GM19372 (cell line): ENCODE data around the gene NOP14.
"Not testable (repeated sequence)": the region's sequence is repeated elsewhere in the genome, so short reads cannot be mapped to it uniquely, and the experiment has no call there.

Experiments used
- ATAC-seq: cut with Tn5 transposase; IDR thresholded peaks from one replicate; pipeline ENCODE4 v1.9.1; 2021; ENCODE audit warnings: mild to moderate bottlenecking, low read depth, moderate library complexity; ENCODE audit not compliant: unreplicated experiment

The NOP14 gene

DNA sequence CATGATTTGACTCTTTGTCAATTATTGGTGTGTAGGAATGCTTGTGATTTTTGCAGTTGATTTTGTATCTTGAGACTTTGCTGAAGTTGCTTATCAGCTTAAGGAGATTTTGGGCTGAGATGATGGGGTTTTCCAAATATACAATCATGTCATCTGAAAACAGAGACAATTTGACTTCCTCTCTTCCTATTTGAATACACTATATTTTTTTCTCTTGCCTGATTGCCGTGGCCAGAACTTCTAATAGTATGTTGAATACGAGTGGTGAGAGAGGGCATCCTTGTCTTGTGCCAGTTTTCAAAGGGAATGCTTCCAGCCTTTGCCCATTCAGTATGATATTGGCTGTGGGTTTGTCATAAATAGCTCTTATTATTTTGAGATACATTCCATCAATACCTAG lies 44.9 kb downstream of the NOP14 start:
- ATAC-seq = not testable (repeated sequence)

DNA sequence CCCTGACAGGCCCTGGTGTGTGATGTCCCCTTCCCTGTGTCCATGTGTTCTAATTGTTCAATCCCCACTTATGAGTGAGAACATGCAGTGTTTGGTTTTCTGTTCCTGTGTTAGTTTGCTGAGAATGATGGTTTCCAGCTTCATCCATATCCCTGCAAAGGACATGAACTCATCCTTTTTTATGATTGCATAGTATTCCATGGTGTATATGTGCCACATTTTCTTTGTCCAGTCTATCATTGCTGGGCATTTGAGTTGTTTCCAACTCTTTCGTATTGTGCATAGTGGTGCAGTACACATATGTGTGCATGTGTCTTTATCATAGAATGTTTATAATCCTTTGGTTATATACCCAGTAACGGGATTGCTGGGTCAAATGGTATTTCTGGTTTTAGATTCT lies 46.5 kb downstream of the NOP14 start:
- not testable (repeated sequence) for ATAC-seq

GRCh38 chr4:2915789-2916188 lies 47.4 kb downstream of the NOP14 start:
- no peak for ATAC-seq

DNA sequence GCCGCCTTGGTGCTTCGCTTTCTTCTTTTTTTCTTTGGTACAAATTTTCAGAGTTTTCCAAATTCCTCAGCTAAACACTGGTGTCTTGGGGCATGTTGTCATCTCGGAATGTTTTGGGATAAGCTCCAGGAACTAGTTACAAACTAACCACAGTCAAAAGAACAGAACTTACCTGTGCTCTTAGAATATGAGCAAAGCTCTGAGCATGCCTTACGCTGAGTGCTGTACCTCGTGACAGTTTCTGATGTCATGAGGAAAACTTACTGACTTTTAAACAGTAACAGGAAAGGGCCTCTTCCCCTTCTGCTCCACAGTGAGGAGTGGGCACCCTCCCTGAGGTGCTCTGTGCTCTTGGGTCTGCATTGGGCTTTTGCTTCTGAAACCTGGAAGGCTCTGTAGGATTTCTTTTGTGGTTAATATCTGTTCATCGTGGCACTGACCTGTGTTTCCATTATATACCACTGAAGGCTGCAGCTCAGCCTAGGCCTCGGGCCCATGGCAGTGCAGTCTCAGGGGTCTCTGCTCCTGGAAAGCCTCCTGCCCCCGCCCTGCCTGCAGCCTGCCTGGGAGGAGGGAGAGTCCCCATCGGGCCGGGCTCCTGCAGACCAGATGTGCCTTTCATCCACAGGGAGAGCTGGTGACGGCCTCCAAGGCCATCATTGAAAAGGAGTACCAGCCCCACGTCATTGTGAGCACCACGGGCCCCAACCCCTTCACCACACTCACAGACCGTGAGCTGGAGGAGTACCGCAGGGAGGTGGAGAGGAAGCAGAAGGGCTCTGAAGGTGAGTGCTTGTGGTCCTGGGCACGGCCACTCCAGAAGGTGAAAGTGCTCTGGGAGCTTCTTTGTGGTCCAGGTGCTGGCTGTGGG lies 48.7 kb downstream of the NOP14 start:
- ATAC-seq = no peak

DNA sequence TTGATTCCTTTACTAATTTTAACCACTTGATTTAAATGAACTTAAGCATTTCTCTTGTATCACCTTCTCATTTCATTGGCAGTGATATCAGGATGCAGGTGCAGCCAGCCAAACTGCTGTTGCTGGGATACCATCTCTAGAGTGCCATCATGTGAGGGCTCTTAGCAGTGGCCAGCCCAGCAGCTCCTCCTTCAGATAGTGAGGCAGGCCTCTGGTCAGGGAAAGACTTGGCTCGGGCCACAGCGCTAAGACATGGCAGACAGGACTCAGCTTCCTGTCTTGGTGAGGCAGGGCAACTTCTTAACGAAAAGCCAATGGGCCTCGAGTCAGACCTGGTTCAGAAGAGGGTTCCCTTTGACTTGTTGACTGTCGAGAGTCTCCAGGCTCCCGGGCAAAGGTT lies 50.0 kb downstream of the NOP14 start:
- ATAC-seq = no peak

DNA sequence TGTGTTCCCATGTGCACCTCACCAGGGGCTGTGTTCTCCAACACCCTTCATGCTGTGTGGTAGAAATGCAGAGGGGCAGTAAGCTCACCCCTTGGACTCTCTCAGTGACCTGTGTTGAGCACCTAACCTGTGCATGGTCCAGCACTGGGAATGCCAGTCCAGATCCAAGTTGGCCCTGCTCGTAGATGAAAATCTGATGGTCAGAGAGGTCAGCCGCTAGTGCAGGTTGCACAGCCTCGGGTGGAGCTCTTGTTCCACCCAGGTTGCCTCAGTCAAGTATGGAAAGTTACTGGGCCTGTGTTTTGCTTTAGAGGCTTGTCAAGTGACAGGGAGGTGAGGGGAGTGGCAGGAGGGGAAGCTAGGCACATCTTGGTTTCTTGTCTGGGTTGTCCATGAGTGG lies 51.3 kb downstream of the NOP14 start:
- ATAC-seq = no peak

DNA sequence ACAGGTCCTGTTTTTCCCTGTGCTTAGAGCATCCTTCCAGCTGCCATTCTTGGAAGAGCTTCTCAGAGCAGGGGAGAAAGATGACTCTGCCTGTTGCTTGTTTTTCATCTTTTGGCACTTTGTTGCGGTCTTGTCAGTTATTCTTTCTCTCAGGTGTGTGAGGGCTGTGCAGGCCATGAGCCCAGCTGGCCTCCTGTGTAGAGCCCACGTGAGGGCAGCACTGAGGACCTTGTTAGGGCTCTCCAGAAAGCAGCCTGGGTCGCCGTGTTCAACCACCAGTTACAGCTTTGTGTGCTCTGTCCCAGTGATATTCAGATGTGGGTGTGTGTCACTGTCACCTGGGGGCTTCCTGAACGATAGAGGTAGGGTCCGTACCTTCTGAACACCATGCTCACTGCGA lies 52.8 kb downstream of the NOP14 start:
- no peak for ATAC-seq

GRCh38 chr4:2909583-2909982 lies 53.6 kb downstream of the NOP14 start:
- ATAC-seq = no peak

- no peak for ATAC-seq
These were observed 54.5 kb downstream of the NOP14 start for GRCh38 chr4:2908686-2909085.

DNA sequence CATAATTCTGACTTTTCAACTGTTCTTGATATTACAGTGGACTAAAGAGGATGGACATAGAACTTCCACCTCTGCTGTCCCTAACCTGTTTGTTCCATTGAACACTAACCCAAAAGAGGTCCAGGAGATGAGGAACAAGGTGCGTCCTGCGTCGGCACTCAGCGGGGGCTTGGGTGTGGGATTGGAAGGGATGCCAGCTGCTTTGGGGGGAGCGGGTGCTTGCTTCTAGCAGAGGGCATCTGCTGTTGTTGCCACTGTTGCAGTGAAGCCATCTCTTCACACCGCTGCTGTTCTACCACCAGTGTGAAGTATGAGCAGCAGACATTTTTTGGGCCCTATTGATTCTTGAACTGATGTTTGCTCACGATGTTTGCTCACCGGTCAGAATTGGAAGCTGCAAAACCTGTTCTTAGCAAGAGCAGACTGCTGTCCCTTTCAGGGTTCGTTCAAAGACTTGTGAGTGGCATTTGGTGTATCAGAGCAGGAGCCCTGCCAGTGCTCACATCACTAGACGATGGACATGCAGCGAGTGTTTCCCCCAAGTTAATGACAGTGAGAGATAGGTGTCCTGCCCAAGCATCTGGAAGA lies 55.4 kb downstream of the NOP14 start:
- no peak for ATAC-seq

DNA sequence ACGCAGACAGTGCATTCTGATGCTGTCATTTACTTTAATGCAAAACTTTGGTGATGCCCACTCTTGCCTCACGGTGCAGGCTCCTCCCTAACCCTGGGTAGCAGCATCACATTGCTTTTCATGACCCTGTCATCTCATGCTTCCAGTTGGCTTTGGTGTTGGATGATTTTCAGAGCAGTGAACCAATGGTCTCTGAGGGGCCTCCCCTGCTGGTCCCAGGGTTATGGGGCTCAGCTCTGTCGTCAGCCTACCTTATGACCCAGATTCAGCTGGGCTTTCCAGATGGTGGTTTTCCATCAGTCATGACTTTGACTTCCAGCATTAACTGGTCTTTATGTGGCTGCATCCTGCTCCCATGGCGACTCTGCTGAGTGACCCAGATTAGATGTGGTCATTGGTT lies 56.0 kb downstream of the NOP14 start:
- ATAC-seq = no peak

DNA sequence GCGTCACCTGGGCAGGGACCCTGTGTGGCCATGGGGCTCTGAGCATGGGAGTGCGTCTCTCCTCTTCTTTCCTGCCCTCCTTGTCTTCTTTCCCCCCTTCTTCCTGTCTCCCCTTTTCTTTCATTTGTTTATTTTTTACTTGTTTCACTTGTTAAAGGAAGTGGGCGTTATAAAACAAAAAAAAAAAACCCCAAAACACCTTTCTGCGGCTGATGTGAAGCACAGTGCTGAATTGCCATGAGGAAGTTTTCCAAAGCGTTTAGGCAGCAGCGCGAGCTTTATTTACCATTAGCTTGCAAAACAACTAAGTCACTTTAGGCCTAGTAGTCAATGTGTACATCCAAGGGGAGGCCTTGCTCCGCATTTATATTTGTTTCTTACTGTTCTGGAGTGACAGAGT lies 57.0 kb downstream of the NOP14 start:
- no peak for ATAC-seq

- ATAC-seq = no peak
These were observed 57.7 kb downstream of the NOP14 start for GRCh38 chr4:2905544-2905943.

- ATAC-seq = no peak
These were observed 61.1 kb downstream of the NOP14 start for GRCh38 chr4:2902126-2902525.

DNA sequence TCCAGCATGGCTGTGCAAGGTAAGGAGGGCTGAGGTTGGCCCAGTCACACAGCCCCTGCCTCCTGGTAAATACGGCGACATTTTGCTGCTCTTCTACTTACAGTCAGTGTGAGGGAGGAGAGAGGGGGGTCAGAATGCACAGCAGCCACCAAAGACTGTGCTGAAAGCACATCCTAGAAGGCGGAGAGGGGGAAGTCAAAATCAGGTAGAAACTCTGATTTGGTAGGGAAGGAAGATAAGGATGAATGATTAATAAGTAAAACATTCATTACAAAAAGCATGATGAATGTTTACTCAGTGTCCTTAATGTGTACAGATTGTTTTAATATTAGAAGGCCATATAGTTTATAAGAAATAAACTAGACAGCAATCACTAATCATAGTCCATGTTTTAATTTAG lies 62.0 kb downstream of the NOP14 start:
- ATAC-seq = no peak

DNA sequence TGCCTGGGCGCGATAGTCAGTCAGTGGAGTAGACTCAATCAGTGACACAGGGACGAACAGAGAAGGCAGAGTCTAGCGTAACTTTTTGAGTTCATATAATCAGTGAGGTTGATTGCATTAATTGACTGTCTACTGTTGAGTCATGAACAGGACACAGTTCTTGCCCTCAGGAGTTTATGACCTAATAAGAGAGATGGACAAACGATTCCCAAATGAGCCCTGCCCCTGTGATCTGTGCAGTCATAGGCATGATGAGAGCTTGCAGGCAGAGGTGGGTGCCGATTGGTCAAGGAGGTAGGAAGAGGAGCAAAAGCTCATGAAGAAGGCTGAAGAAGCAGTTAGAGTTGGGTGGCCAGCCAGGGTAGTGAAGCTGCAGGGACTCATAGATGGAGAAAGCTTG lies 62.5 kb downstream of the NOP14 start:
- no peak for ATAC-seq

DNA sequence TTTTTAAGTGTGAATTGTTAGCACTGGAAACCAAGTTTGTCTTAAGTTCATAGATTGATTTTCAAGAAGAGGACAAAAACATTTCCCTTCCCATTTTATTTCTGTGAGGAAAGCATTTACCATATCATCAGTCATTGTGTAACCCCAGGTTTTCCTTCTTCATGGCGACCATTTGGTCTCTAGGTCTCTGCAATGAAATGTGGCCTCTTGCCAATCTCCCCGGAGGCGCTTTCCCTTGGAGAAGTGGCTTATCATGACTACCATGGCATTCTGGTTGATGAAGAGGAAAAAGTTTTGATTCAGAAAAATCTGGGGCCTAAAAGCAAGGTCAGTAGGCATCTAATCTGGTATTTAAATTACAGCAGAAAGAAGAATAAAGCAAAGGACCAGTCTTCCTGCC lies 65.2 kb downstream of the NOP14 start:
- no peak for ATAC-seq

DNA sequence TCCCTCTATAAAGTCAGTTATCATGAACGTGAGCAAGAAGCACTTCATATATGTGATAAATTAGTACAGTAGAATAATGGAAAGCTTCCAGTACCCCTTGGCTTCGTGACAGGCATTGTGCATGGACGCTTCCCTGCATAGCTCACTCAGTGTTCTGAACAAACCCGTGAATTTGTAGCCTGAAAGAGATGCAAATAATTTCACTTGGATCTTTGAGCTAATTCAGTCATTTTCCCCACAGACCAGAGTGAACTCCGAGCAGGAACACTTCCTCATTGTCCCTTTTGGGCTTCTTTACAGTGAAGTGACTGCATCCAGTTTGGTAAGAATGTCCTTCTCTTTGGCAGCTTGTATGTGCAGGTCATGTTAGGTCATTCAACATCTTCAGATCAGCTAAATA lies 69.4 kb downstream of the NOP14 start:
- no peak for ATAC-seq

DNA sequence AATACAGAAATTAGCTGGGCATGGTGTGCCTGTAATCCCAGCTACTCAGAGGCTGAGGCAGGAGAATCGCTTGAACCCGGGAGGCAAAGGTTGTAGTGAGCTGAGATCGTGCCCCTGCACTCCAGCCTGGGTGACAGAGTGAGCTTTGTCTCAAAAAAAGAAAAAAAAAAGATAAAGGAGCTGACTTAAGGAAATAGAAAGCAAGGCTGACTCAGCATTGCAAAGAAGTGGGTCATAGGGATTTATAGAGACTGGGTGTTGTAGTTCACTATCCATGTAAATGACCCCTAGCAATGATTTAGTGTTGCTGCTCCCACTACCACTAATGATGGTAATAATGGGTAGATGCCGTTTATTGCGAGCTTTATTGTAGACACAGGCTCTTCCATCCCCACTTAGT lies 71.9 kb downstream of the NOP14 start:
- ATAC-seq = no peak

DNA sequence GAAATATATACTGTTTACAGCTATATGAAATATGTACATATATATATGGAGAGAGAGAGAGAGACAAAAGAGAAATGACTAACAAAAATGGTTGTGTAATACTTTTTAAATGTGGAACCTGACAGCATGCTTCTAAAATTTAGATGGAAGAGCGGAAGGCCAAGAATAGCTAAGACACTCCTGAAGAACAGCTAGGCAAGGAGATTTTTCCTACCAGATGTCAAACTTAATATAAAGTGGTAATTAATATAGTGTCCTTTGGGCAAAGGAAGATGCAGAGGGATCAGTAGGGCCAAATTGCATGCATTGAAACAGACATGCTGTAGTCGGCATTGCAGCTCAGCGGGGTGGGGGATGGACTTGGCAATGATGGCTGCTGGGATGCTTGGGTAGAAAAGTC lies 74.3 kb downstream of the NOP14 start:
- ATAC-seq = no peak
